Kidney (tissue), 14 donors: ENCODE data around the gene EMC1. TPM values are rescaled to one million over a fixed set of nuclear protein-coding genes. Genes with fewer than 3 reads are reported as not detected.
A peak's percentile ranks its signal among the peaks of the same experiment; 100 is the strongest.

ENCODE experiments used
- DNase-seq, 5 donors: peaks; one replicate each; pipeline ENCODE4 v3.0.0-alpha.2; 2013 to 2020
- FAIRE-seq: peaks from 2 replicates; lab custom pipeline; 2012; peaks lifted over from hg19 to GRCh38; lab: Jason Lieb, UNC
- H3K27ac ChIP-seq, 2 donors: one replicate each; pipeline ENCODE4 v1.7.0; 2013; ENCODE audit warnings: low read depth in 2 of 2, low read length in 2 of 2, inconsistent platforms in 1 of 2
- H3K27me3 ChIP-seq: one replicate; pipeline ENCODE4 v1.7.1; 2013; ENCODE audit warnings: low read length, inconsistent platforms; ENCODE audit not compliant: control insufficient read depth, insufficient read depth
- H3K36me3 ChIP-seq, 3 donors: one replicate each; pipeline versions ENCODE4 v1.7.0 to v1.7.1; 2013; ENCODE audit warnings: low read length in 3 of 3, control low read depth in 1 of 3, inconsistent platforms in 1 of 3; ENCODE audit not compliant: insufficient read depth in 3 of 3, control insufficient read depth in 2 of 3
- H3K4me1 ChIP-seq, 3 donors: one replicate each; pipeline versions ENCODE4 v1.7.0 to v1.7.1; 2013; ENCODE audit warnings: low read length in 3 of 3, inconsistent platforms in 1 of 3, low read depth in 1 of 3; ENCODE audit not compliant: control insufficient read depth in 2 of 3, insufficient read depth in 2 of 3
- H3K4me3 ChIP-seq, 3 donors: one replicate each; pipeline versions ENCODE4 v1.7.0 to v1.8.1; 2013; ENCODE audit warnings: low read length in 3 of 3, control low read depth in 1 of 3, inconsistent platforms in 1 of 3
- H3K9ac ChIP-seq, 3 donors: one replicate each; pipeline versions ENCODE4 v1.7.0 to v1.7.1; 2013; ENCODE audit warnings: low read length in 3 of 3, control low read depth in 1 of 3, inconsistent platforms in 1 of 3
- H3K9me3 ChIP-seq, 3 donors: one replicate each; pipeline versions ENCODE4 v1.7.0 to v1.7.1; 2013; ENCODE audit warnings: low read length in 3 of 3, control low read depth in 1 of 3, inconsistent platforms in 1 of 3; ENCODE audit not compliant: control insufficient read depth in 2 of 3, insufficient read depth in 1 of 3
- CTCF ChIP-seq: IDR thresholded peaks from 3 replicates; pipeline ENCODE4 v1.5.1; 2012; ENCODE audit warnings: mild to moderate bottlenecking, moderate library complexity, borderline replicate concordance; ENCODE audit not compliant: insufficient read depth; ENCODE audit errors: extremely low read depth
- intact Hi-C: fragments of 100-400 bp; cut with DNase I; formaldehyde crosslinking; loops from one replicate; pipeline ENCODE4 v1.11.1; 2022
- polyA plus RNA-seq: library from polyadenylated mRNA; stranded (reverse); fragments of 350-450 nt; fragmentation: Illumina TruSeq; extraction: RNeasy Lipid Tissue Mini Kit (QIAGEN cat#74804); gene quantifications from one replicate; pipeline ENCODE4 v1.2.3, GENCODE V29; 2014; ENCODE audit warnings: low read depth, low replicate concordance; ENCODE audit not compliant: insufficient read depth
- total RNA-seq: library from RNA; stranded (reverse); fragmentation: NEBNext Ultra II Directional; extraction: Animal tissue kit (Norgen Biotek cat#: 25700); gene quantifications from one replicate; pipeline ENCODE4 v1.2.1, GENCODE V29; 2021
- donor health status: control.
- donor health status: control.
- donor health status: control.
- donor health status: control.
- donor health status: control.
- donor health status: DM: yes; HTN: yes; CAD: no.
- donor health status: Normal renal cell carcinoma (clear cell type).

Gene EMC1
- total and polyA plus RNA-seq, 2 donors from 2014 or later, result 14.7 to 42.0 TPM

DNA sequence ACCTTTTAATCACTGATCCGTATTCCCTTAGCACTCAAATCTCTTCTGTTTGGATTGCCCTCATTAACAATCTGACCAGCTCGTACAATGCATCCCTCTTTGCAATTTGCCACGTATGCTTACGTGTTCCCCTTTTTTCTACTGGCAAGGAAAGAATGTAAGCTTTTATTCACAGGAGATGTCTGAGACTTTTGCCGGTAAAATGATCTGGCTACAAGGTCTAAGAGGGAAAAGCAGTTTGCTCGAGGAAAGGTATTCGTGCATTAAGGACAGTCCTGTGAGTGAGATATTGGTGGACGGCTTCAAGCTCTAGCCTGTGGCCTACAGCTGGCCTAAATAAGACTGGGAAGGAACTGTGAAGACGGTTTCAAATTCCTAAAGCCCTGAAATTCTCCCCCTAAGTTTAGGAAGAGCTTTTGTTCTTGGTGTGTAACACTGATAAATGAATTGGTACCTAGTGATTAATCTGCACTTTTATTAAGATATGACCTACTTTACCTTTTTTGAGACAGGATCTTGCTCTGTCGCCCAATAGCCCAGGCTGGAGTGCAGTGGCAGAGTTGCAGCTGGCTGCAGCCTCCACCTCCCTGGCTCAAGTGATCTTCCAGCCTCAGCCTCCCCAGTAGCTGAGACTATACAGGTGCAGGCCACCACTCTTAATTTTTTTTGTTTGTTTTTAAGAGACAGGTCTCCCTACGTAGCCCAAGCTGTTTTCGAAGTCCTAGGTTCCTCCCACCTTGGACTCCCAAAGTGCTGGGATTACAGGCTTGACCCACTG is 40.4 kb downstream of the EMC1 start:
- peak in 2 of 5 donors; percentile 31 to 59 for DNase-seq
- H3K36me3 ChIP-seq, result peaks cover 0 to 3% (median 2%) of the 10 kb centered on the region in 3 donors
- H3K27ac ChIP-seq, result peak overlapping the region; percentile 79 to 92
- H3K4me3 ChIP-seq, result peak overlapping the region; percentile 71 to 96 (median 82)
- no peaks in the 10 kb centered on the region for H3K9me3 ChIP-seq
- H3K9ac ChIP-seq, result peak overlapping the region; percentile 4 to 92 (median 87)
- intact Hi-C loops, result no loop called here
- no peak for TF ChIP-seq CTCF
- no peaks in the 10 kb centered on the region for H3K27me3 ChIP-seq
- H3K4me1 ChIP-seq, result peaks cover 2 to 22% (median 14%) of the 10 kb centered on the region in 3 donors
- no peak for FAIRE-seq

DNA sequence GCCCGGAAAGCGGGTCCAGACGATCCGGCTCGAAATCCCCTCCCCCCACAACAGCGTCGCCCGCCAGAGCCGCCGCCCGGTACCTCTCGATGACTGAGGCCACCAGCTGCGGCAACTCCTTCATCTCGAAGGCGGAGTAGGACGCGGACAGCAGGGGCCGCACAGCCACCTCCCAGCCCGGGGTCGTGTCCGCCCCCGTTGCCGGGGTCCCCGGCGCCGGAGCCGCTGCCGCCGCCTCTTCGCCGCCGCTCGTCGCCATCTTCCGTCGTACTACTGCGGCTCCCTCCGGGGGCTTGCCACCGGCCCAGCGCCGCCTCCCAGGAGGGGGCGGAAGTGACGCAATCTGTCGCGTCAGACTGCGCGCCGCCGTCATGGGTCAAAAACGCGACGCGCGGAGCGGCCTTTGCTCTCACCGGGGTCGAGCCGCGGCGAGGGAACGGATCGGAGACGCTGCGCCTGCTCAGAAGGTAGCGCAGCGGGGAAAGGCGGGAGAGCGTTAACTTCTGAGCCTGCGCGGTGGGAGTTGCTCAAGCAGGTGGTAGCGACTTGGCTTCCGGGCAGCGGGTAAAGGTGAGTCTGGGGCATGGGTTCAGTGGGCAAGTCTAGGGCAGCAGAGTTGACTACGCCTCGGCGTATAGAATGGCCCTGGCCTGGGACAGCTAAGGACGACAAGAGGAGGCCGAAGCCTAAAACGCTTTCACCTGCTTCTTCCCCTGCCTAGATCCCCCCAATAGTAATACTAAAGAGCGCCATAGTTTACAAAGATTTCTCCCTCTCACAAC is 41.1 kb downstream of the EMC1 start, which contains the start of gene UBR4:
TSS of gene UBR4 (minus strand) at position 277 of the 782 bp plus-strand sequence. CDS start at position 259, 18 bp downstream.
- TF ChIP-seq CTCF, result no peak
- FAIRE-seq, result no peak

DNA sequence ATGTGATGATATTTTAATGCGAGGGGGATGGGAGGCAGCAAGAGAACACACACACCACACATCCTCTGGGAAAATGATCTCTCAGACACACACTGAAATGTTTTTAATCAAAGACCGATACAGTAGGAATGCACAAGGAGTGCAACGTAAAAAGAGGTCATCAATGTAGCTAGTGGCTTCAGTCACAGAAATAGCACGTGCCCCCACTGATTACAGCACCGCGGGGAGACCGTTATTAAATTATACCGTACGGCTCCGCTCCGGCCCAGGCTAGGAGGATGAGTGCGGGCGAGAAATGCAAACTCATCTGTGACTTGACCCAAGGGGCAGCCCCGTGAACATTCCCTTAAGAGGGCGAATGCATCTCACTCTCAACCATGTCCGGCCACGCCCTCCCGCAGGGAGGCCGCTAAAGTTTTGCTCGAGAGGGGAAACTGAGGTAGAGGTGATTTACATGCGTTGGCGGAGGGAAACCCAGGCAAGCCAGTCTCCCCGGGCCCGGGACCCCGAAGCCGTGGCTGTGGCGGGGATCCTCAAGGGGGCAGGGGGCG is 41.8 kb downstream of the EMC1 start:
- H3K9me3 ChIP-seq, result no peaks in the 10 kb centered on the region
- intact Hi-C loops, result no loop called here
- no peak for TF ChIP-seq CTCF
- peaks cover 0 to 3% (median 2%) of the 10 kb centered on the region in 3 donors for H3K36me3 ChIP-seq
- H3K9ac ChIP-seq, result peak overlapping the region; percentile 87 to 92 (median 91)
- FAIRE-seq (no peak), DNase-seq (peak in 2 of 5 donors; percentile 60 to 65)
- H3K27me3 ChIP-seq, result no peaks in the 10 kb centered on the region
- H3K27ac ChIP-seq, result peak overlapping the region; percentile 79 to 92
- peak overlapping the region; percentile 71 to 96 (median 82) for H3K4me3 ChIP-seq
- peaks cover 2 to 33% (median 19%) of the 10 kb centered on the region in 3 donors for H3K4me1 ChIP-seq

More for the DNA sequence above, 41.1 kb downstream of the EMC1 start, which contains the start of gene UBR4:
- Histone ChIP-seq H3K9ac (peak within 1 kb of the TSS; percentile 87 to 92 (median 91)), H3K27ac (peak within 1 kb of the TSS; percentile 79 to 92), H3K9me3 (no peaks in the 10 kb centered on the region), H3K4me1 (peaks cover 2 to 29% (median 14%) of the 10 kb centered on the region in 3 donors), H3K4me3 (peak within 1 kb of the TSS; percentile 71 to 96 (median 82)), H3K27me3 (no peaks in the 10 kb centered on the region), H3K36me3 (peaks cover 0 to 3% (median 2%) of the 10 kb centered on the region in 3 donors)
- intact Hi-C loops, result no loop called here
- peak; percentile 96 to 98 (median 97) for DNase-seq
